Effector CD4-positive, alpha-beta T cell (primary cell): ENCODE measurements around the gene DNAJB2.
"Not testable (repeated sequence)": the region's sequence is repeated elsewhere in the genome, so short reads cannot be mapped to it uniquely, and the experiment has no call there.

Experiments
- DNase-seq: peaks from one replicate; pipeline ENCODE4 v3.0.0-alpha.2; 2020

The DNAJB2 gene

GRCh38 chr2:219285894-219286425 lies 6.8 kb downstream of the DNAJB2 start:
- no peak for DNase-seq

GRCh38 chr2:219286436-219287115 lies 7.4 kb downstream of the DNAJB2 start:
- DNase-seq, result no peak

- not testable (repeated sequence) for DNase-seq
Observed at GRCh38 chr2:219287116-219287440, 7.9 kb downstream of the DNAJB2 start.

GRCh38 chr2:219287580-219288265 lies 8.6 kb downstream of the DNAJB2 start:
- no peak for DNase-seq

GRCh38 chr2:219289195-219289536 lies 10.0 kb downstream of the DNAJB2 start:
- no peak for DNase-seq

- no peak for DNase-seq
Observed at GRCh38 chr2:219289537-219290361, 10.6 kb downstream of the DNAJB2 start.

GRCh38 chr2:219290381-219291171 lies 11.4 kb downstream of the DNAJB2 start:
- DNase-seq, result no peak

- DNase-seq, result no peak
Observed at GRCh38 chr2:219291394-219291793, 12.2 kb downstream of the DNAJB2 start.

- DNase-seq, result no peak
Observed at GRCh38 chr2:219291910-219292490, 12.8 kb downstream of the DNAJB2 start.

GRCh38 chr2:219292616-219293015 lies 13.4 kb downstream of the DNAJB2 start:
- DNase-seq, result no peak

- DNase-seq, result no peak
Observed at GRCh38 chr2:219293736-219294231, 14.6 kb downstream of the DNAJB2 start.

GRCh38 chr2:219294356-219295351 lies 15.5 kb downstream of the DNAJB2 start:
- peak; percentile 81 for DNase-seq

- DNase-seq, result no peak
Observed at GRCh38 chr2:219296142-219296541, 17.0 kb downstream of the DNAJB2 start.

GRCh38 chr2:219296631-219297391 lies 17.6 kb downstream of the DNAJB2 start:
- DNase-seq, result no peak

GRCh38 chr2:219297766-219298456 lies 18.7 kb downstream of the DNAJB2 start:
- DNase-seq, result no peak

GRCh38 chr2:219298759-219299371 lies 19.7 kb downstream of the DNAJB2 start:
- peak; percentile 84 for DNase-seq

- no peak for DNase-seq
Observed at GRCh38 chr2:219299372-219299760, 20.2 kb downstream of the DNAJB2 start.

GRCh38 chr2:219300022-219300421 lies 20.9 kb downstream of the DNAJB2 start:
- DNase-seq, result no peak

- DNase-seq, result no peak
Observed at GRCh38 chr2:219302412-219302968, 23.3 kb downstream of the DNAJB2 start.
